ENCODE data around the gene PKMYT1.

- TF ChIP-seq, protein P1, sequence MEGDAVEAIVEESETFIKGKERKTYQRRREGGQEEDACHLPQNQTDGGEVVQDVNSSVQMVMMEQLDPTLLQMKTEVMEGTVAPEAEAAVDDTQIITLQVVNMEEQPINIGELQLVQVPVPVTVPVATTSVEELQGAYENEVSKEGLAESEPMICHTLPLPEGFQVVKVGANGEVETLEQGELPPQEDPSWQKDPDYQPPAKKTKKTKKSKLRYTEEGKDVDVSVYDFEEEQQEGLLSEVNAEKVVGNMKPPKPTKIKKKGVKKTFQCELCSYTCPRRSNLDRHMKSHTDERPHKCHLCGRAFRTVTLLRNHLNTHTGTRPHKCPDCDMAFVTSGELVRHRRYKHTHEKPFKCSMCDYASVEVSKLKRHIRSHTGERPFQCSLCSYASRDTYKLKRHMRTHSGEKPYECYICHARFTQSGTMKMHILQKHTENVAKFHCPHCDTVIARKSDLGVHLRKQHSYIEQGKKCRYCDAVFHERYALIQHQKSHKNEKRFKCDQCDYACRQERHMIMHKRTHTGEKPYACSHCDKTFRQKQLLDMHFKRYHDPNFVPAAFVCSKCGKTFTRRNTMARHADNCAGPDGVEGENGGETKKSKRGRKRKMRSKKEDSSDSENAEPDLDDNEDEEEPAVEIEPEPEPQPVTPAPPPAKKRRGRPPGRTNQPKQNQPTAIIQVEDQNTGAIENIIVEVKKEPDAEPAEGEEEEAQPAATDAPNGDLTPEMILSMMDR (IDR thresholded peaks at IDR 0.05), result no peak
- TF ChIP-seq POLR2A (IDR thresholded peaks at IDR 0.05), result no peak
These were observed 21.0 kb downstream of the PKMYT1 start for GRCh38 chr16:2959206-2959605.
